Left ventricle myocardium superior (tissue), 1 donor: Measurements from ENCODE around the gene KRTAP10-6. TPM values are rescaled to one million over a fixed set of nuclear protein-coding genes. Genes with fewer than 3 reads are reported as not detected.
A peak's percentile ranks its signal among the peaks of the same experiment; 100 is the strongest.
"Not testable (repeated sequence)": the region's sequence is repeated elsewhere in the genome, so short reads cannot be mapped to it uniquely, and the experiment has no call there.

ENCODE experiments used
- ATAC-seq: fragments of 200-7000 bp; cut with Tn5 transposase; one replicate; pipeline ENCODE4 v1.9.1; 2020; ENCODE audit warnings: mild to moderate bottlenecking, moderate library complexity
- DNase-seq: peaks from one replicate; pipeline ENCODE4 v3.0.0-alpha.2; 2020
- intact Hi-C: fragments of 100-400 bp; cut with micrococcal nuclease; formaldehyde crosslinking; loops from one replicate; pipeline ENCODE4 v1.11.0; 2022
- long read RNA-seq: library from polyadenylated mRNA; unstranded; transcript quantifications from one replicate; pipeline ENCODE4 v2.0.0, GENCODE V29; 2021
- total RNA-seq: library from RNA; stranded (reverse); fragmentation: NEBNext Ultra II Directional; extraction: Animal tissue kit (Norgen Biotek cat#: 25700); gene quantifications from one replicate; pipeline ENCODE4 v1.2.1, GENCODE V29; 2021
- donor health status: DM: no; HTN: yes; CAD: no; lungs with severe emphysema.

Gene KRTAP10-6
- total RNA-seq = not detected
- long read RNA-seq = 0 reads

GRCh38 chr21:44592446-44593311, at the start of gene KRTAP10-6:
TSS of gene KRTAP10-6 (minus strand) at chr21:44592505. CDS start at chr21:44592484, 21 bp downstream.
- DNase-seq = no peak
- ATAC-seq = peak; percentile 17
- intact Hi-C loops = no loop called here

- ATAC-seq = no peak
- DNase-seq = no peak
- intact Hi-C loops = no loop called here
Observed at GRCh38 chr21:44640761-44641160, 48.5 kb upstream of the KRTAP10-6 start.

- DNase-seq (no peak), ATAC-seq (no peak)
- intact Hi-C loops = no loop called here
Observed at GRCh38 chr21:44639331-44639655, 47.0 kb upstream of the KRTAP10-6 start.

- intact Hi-C loops, DNase-seq, ATAC-seq: not testable (repeated sequence)
Observed at GRCh38 chr21:44638506-44639330, 46.4 kb upstream of the KRTAP10-6 start.

GRCh38 chr21:44637851-44638348, 45.6 kb upstream of the KRTAP10-6 start:
- DNase-seq, intact Hi-C loops, ATAC-seq: not testable (repeated sequence)

GRCh38 chr21:44637018-44637850, 44.9 kb upstream of the KRTAP10-6 start, which contains the start of gene KRTAP10-10:
TSS of gene KRTAP10-10 (plus strand) at chr21:44637356. CDS start at chr21:44637418, 62 bp downstream.
- intact Hi-C loops = no loop called here
- ATAC-seq (no peak), DNase-seq (no peak)

- intact Hi-C loops = no loop called here
- no peak for DNase-seq
- no peak for ATAC-seq
Observed at GRCh38 chr21:44636209-44637017, 44.1 kb upstream of the KRTAP10-6 start.

- no peak for ATAC-seq
- DNase-seq = no peak
- intact Hi-C loops = no loop called here
Observed at GRCh38 chr21:44632067-44632466, 39.8 kb upstream of the KRTAP10-6 start.

GRCh38 chr21:44630440-44630839, 38.1 kb upstream of the KRTAP10-6 start:
- ATAC-seq = no peak
- DNase-seq = no peak
- intact Hi-C loops = no loop called here

- intact Hi-C loops = no loop called here
- DNase-seq (no peak), ATAC-seq (peak; percentile 84)
Observed at GRCh38 chr21:44628707-44629391, 36.5 kb upstream of the KRTAP10-6 start.

GRCh38 chr21:44627831-44628233, 35.5 kb upstream of the KRTAP10-6 start:
- ATAC-seq, intact Hi-C loops: not testable (repeated sequence)

GRCh38 chr21:44627181-44627822, 35.0 kb upstream of the KRTAP10-6 start:
- ATAC-seq, intact Hi-C loops, DNase-seq: not testable (repeated sequence)

More at GRCh38 chr21:44627831-44628233, 35.5 kb upstream of the KRTAP10-6 start:
- DNase-seq = not testable (repeated sequence)

GRCh38 chr21:44626673-44627143, 34.4 kb upstream of the KRTAP10-6 start, which contains the start of gene KRTAP10-9:
TSS of gene KRTAP10-9 (plus strand) at chr21:44627093. CDS start at chr21:44627172, 79 bp downstream.
- DNase-seq = no peak
- ATAC-seq = no peak
- intact Hi-C loops = no loop called here

- DNase-seq = no peak
- intact Hi-C loops = no loop called here
- ATAC-seq = peak; percentile 10
Observed at GRCh38 chr21:44626262-44626661, 34.0 kb upstream of the KRTAP10-6 start.

- DNase-seq = no peak
- ATAC-seq = peak; percentile 78
- intact Hi-C loops = no loop called here
Observed at GRCh38 chr21:44625756-44626155, 33.5 kb upstream of the KRTAP10-6 start.

- intact Hi-C loops = no loop called here
- no peak for ATAC-seq
- no peak for DNase-seq
Observed at GRCh38 chr21:44623575-44623974, 31.3 kb upstream of the KRTAP10-6 start.

- DNase-seq (no peak), ATAC-seq (no peak)
- intact Hi-C loops = no loop called here
Observed at GRCh38 chr21:44619886-44620285, 27.6 kb upstream of the KRTAP10-6 start.
